Fibroblast of villous mesenchyme (primary cell): ENCODE measurements around the gene SAMD13. TPM values are rescaled to one million over a fixed set of nuclear protein-coding genes. Genes with fewer than 3 reads are reported as not detected.

Source experiments
- DNase-seq: peaks from one replicate; pipeline ENCODE4 v3.0.0-alpha.2; 2010; ENCODE audit warnings: low read depth
- H3K4me3 ChIP-seq: 2 replicates; pipeline ENCODE4 v1.5.1; 2011; ENCODE audit warnings: low read depth, mild to moderate bottlenecking, low read length
- CTCF ChIP-seq: IDR thresholded peaks from 2 replicates; pipeline ENCODE4 v1.5.1; 2012; ENCODE audit warnings: low read depth, mild to moderate bottlenecking, low read length; ENCODE audit not compliant: insufficient read depth
- total RNA-seq: library from RNA; depleted of rRNA; stranded (reverse); fragments of >200 nt; gene quantifications from 2 replicates; pipeline ENCODE4 v1.2.3, GENCODE V29; 2012

Gene SAMD13
- total RNA-seq, 1 donor, result under 0.01 TPM

- no peak overlapping the region for H3K4me3 ChIP-seq
- no peak for DNase-seq
- no peak for TF ChIP-seq CTCF
Measured at GRCh38 chr1:84330125-84330984, 28.8 kb downstream of the SAMD13 start.

- no peak overlapping the region for H3K4me3 ChIP-seq
- no peak for DNase-seq
- TF ChIP-seq CTCF, result no peak
Measured at GRCh38 chr1:84339503-84339902, 38.0 kb downstream of the SAMD13 start.

GRCh38 chr1:84344286-84344685 is 42.8 kb downstream of the SAMD13 start:
- TF ChIP-seq CTCF, result no peak
- H3K4me3 ChIP-seq, result no peak overlapping the region
- DNase-seq, result no peak

- DNase-seq, result peak; percentile 62
- TF ChIP-seq CTCF, result no peak
- H3K4me3 ChIP-seq, result no peak overlapping the region
Measured at GRCh38 chr1:84345220-84345619, 43.7 kb downstream of the SAMD13 start.

GRCh38 chr1:84347271-84347931 is 45.9 kb downstream of the SAMD13 start:
- no peak overlapping the region for H3K4me3 ChIP-seq
- no peak for TF ChIP-seq CTCF
- peak; percentile 52 for DNase-seq

- no peak overlapping the region for H3K4me3 ChIP-seq
- TF ChIP-seq CTCF, result no peak
- peak; percentile 90 for DNase-seq
Measured at GRCh38 chr1:84347932-84348555, 46.5 kb downstream of the SAMD13 start.
